GM23338 (cell line): Measurements from ENCODE around the gene RFX7.

ENCODE experiments used
- CTCF ChIP-seq, 2 experiments: fragments of 200-600 bp in 1 of 2; sonication (generic) in 1 of 2; conservative IDR thresholded peaks; 2 replicates each; pipeline versions ENCODE4 v1.5.1 to v1.6.1; 2016 to 2017; ENCODE audit warnings: antibody characterized with exemption in 2 of 2, low read depth in 2 of 2, mild to moderate bottlenecking in 2 of 2, moderate library complexity in 1 of 2
- EZH2 ChIP-seq: fragments of 200-600 bp; sonication (generic); IDR thresholded peaks from one replicate; pipeline ENCODE4 v1.8.0; 2017; ENCODE audit warnings: antibody characterized with exemption, mild to moderate bottlenecking, low read depth; ENCODE audit not compliant: unreplicated experiment
- POLR2AphosphoS5 ChIP-seq: IDR thresholded peaks from 2 replicates; pipeline ENCODE4 v1.6.1; 2016; ENCODE audit warnings: antibody characterized with exemption, low read depth

DNA sequence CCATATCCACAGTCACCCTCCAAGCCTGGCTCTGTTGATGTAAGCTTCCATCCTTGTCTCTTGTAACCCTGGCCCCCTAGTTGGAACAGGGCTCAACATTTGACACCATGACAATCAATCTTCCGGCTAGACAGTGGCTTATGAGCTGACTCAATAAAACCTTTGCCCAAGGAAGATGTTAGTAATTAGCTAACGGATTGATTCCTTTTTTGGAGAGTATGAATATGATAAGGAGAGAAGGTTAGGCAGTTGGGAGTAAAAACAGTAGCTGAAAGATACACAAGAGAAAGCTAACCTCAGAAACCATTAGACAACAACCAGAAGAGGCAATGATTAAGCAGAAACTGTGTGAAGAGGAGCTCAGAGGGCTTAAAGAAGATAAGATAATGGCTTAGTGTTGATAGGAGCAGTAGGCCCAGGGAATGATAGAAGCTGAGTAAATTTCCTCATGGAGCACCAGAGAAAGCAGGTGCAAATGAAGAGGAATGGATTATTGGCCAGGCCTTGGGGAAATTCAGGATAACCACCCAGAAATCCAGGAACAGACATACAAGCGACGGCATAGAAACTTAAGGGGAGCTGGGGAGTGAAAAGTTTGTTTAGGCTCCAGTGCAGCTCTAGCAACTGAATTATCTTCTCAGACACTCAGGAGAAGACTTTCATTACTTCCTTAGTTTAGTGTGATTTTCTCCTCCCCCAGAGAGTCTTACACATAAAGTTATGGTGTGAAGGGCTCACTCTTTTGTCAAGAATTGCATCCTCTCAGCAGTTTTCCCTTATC is 7.8 kb upstream of the RFX7 start:
- no peak for TF ChIP-seq CTCF (conservative IDR thresholded peaks at IDR 0.05; ENCODE audit: low read depth in 2 of 2)
- no peak for TF ChIP-seq POLR2AphosphoS5
- TF ChIP-seq EZH2 = no peak
